C4-2B (cell line): Measurements from ENCODE around the gene TUBB8.

ENCODE experiments used
- ZFX ChIP-seq: fragments of 450-650 bp; IDR thresholded peaks from 2 replicates; pipeline ENCODE4 v1.6.1; 2017
- TF ChIP-seq, protein P1 (sequence below): fragments of 450-650 bp; conservative IDR thresholded peaks from 2 replicates; pipeline ENCODE4 v1.5.1; 2017; ENCODE audit warnings: mild to moderate bottlenecking

DNA sequence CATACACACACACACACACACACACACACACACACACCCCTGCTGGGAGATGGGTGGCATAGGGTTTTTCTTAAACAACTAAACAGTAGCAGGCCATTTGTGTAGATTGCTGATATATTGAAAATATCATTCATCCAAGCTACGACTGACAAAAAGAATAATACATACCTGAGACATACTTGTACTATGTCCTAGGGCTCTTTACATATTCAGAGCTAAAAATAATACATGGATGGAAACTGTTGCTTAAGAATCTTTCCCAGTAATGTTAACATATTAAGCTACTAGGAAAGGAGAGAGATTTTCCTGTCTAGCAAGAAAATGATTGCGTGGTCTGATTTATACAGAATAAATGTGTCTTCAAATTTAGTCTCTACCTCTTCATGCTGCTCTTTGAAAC lies 40.2 kb upstream of the TUBB8 start:
- no peak for TF ChIP-seq ZFX
- TF ChIP-seq, protein P1, sequence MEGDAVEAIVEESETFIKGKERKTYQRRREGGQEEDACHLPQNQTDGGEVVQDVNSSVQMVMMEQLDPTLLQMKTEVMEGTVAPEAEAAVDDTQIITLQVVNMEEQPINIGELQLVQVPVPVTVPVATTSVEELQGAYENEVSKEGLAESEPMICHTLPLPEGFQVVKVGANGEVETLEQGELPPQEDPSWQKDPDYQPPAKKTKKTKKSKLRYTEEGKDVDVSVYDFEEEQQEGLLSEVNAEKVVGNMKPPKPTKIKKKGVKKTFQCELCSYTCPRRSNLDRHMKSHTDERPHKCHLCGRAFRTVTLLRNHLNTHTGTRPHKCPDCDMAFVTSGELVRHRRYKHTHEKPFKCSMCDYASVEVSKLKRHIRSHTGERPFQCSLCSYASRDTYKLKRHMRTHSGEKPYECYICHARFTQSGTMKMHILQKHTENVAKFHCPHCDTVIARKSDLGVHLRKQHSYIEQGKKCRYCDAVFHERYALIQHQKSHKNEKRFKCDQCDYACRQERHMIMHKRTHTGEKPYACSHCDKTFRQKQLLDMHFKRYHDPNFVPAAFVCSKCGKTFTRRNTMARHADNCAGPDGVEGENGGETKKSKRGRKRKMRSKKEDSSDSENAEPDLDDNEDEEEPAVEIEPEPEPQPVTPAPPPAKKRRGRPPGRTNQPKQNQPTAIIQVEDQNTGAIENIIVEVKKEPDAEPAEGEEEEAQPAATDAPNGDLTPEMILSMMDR, result no peak
